NCI-H2081 treated with DMSO at 0.1 percent for 48 hours (cell line): ENCODE results near the gene IFITM1.
"Not testable (repeated sequence)": the region's sequence is repeated elsewhere in the genome, so short reads cannot be mapped to it uniquely, and the experiment has no call there.

ENCODE experiments used
- DNase-seq: peaks from one replicate; lab custom pipeline; 2025; lab: John Stamatoyannopoulos, UW

Gene IFITM1

DNA sequence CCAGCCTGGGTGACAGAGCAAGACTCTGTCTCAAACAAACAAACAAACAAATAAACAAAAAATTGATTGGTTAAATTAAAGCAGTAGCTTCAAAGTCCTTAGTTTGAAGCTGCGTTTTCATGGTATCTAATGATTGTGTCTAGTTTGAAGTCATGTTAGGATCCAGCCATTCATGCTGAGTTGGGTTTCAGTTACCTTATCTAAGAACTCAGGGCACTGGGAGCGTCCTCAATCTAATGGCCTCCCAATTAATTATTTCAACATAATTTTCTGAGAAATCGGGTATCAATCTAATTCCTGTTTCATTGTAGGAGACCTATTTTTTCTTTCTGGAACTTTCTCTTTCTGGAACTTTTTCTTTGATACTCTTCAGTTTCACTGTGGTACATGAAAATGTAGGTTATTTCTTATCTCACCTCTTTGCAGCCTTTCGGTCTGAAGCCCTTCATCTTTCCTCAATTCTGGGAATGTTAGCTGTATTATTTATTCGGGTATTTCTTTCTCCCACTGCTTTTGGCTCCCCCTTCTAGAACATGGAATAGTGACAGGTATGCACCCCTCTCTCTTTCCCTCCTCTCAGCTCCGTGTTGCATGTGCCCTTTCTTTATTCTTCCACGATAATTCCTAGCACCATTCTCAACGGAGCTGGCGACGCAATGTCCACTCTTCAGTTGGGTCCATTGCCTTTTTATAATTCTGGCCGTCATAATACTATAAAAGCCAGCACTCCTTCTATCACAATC is 31.2 kb downstream of the IFITM1 start:
- no peak for DNase-seq

DNA sequence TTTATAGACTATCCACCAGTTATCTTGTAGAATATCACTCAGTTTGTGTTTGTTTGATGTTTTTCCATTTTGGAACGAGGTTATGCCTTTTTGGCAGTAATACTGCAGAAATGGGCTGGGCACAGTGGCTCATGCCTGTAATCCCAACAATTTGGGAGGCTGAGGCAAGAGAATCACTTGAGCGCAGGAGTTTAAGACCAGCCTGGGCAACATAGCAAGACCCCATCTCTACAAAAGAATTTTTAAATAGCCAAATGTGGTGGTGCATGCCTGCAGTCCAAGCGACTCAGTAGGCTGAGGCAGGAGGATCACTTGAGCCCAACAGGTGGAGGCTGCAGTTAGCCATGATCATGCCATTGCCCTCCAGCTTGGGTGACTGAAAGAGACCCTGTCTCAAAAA is 32.7 kb downstream of the IFITM1 start:
- DNase-seq, result no peak

- DNase-seq, result not testable (repeated sequence)
Measured at GRCh38 chr11:349270-349954, 35.6 kb downstream of the IFITM1 start.

DNA sequence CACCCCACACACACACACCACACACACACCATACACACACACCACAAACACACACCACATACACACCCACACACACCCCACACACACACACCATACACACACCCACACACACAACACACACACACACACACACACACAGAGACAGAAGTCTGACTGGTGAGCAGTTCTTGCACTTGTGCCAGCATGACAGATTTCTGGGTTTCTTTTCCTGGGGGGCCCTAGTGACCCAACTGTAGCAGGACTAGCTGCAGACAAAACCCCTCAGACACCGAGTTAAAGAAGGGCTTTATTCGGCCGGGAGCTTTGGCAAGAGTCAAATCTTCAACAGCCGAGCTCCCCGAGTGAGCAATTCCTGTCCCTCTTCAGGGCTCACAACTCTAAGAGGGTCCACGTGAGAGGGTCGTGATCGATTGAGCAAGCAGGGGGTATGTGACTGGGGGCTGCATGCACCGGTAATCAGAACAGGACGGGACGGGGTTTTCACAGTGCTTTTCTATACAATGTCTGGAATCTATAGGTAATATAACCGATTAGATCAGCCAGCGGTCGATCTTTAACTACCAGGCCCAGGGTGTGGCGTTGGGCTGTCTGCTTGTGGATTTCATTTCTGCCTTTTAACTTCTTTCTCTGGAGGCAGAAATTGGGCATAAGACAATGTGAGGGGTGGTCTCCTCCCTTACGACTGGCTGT is 36.3 kb downstream of the IFITM1 start:
- DNase-seq, result not testable (repeated sequence)

DNA sequence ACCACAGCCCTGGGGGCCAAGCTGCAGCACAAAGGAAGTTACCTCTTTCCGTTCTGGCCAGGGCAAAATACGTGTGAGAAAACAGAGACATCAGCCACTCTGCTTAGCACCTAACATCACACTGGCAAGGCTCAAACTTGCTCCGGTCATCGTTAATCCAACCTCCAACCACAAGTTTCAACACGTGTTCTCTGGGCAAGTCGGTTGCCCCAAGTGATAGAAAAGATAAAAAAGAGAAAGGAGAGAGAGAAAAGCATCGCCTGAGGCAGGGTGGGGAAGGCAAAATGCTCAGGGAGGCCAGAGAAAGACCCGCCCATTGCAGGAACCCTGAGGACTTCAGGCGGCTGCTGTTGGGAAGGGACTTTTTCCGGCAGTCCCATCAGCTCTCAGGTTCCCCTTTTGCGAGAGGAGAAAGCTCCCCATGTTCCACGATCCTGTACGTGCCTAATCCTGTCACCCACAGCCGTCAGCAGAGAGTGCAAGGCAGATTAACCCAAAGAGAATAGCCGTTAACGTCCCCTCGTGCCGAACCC is 36.9 kb downstream of the IFITM1 start:
- no peak for DNase-seq

DNA sequence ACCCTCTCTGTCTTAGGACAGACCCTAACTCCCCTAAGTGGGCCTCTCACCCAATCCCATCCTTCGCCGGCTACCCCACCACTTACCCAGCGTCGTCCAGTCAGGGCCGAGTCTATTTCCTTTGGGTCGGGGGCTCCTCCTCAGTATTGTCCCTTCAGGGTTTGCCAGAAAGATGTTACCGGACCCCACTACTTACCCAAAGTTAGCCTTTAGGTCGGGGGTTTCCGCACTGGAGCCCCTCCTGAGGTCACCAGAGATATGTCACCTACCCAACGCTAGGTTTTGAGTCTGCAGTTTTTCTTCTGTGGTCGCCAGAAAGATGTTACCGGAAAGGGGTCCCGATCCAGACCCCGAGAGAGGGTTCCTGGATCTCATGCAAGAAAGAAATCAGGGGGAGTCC is 37.6 kb downstream of the IFITM1 start:
- no peak for DNase-seq

- no peak for DNase-seq
Measured at GRCh38 chr11:352456-353031, 38.7 kb downstream of the IFITM1 start.

- no peak for DNase-seq
Measured at GRCh38 chr11:353179-353873, 39.5 kb downstream of the IFITM1 start.

- DNase-seq, result no peak
Measured at GRCh38 chr11:355581-356458, 42.0 kb downstream of the IFITM1 start.

DNA sequence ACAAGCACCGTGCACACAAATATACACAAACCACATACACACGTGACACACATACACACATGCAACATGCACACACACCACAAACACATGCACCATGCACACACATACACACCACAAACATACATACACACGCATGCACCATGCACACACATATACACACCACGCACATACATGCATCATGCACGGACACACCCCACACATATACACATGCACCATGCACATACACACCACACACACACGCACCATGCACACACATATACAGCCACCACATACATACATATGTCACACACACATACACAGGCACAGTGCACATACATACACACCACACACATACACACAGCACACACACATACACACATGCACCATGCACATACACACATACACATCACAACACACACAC is 42.8 kb downstream of the IFITM1 start:
- DNase-seq, result no peak

DNA sequence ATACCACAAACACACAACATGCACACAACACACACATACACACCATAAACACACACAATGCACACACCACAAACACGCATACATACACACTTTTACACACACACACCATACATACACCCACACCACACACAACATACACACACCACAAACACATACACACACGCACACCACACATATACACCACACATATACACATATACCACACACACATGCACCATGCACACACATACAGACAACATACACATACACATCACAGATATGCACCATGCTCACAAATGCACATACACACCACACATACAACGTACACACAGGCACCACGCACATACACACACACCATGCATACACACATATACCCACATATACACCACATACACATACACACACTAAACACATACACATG is 43.7 kb downstream of the IFITM1 start:
- DNase-seq, result no peak

DNA sequence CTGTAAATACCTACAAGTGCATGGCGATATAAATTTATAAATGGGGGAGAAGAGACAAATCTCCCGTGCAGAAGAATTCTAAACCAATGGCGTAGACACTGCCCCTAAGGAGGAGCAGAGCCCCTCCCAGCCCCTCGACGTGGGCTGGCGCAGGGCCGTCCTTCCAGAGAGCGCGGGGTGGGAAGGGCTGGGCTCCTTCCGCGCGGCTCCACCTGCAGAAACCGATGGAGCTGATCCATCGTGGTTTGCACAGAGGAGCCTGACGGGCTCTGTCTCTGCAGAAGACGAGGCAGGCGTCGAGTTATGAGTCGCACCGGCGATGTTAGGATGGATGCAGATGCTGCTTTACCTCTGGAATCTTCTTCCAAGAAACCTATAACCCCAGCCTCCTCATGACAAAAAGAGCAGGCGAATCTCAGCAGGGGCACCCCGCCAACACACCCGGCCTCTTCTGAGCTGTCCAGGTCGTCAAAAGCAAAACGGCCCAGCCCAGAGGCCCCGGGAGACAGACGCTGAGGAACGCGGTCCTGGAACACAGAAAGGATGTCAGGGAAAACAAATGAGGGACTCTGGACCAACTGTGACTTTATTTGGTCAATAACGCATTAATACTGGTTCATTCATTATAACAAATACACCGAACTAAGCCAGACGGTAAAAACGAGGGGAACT is 44.4 kb downstream of the IFITM1 start:
- no peak for DNase-seq

- DNase-seq, result no peak
Measured at GRCh38 chr11:359181-359714, 45.4 kb downstream of the IFITM1 start.

DNA sequence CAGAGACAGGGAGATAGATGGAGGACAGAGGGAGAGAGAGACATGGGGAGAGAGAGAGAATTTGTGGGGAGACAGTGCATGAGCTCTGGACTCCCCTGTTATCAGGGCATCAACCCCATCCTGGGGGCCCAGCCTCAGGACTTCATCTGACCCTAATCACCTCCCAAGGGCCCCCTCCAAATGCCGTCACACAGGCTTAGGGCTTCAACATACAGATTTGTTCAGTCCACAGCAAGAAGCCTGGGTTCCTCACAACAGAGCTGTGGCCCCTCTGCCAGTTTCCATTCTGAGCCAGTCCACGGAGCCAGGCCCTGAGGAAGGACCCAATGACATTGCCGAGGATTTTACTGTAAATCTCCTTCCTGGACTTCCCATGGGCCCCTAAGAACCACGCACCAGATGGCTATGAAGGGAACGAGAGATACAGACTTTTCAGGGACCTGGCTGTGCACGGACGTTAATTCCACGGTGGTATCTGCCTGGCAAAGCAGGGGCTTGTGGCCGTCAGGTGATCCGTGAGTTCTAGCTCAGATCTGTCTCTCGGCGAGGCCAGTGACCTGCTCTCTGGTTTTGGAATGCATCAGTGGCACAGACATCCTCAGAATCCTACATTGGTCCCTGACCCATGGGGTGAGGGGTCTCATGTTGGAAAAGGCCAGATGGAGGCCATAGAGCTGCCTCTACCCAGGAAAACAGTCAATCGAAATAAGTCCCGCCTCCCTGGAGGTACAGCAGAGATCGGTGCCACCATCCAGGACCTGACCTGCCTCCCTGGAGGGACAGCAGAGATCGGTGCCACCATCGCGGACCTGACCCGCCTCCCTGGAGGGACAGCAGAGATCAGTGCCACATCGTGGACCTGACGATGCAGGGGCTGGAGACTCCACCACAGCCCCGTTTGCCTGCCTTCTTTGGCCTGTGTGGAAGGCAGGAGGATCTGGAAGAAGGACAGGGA is 46.8 kb downstream of the IFITM1 start:
- DNase-seq, result no peak

- DNase-seq, result no peak
Measured at GRCh38 chr11:362642-363442, 49.0 kb downstream of the IFITM1 start.

DNA sequence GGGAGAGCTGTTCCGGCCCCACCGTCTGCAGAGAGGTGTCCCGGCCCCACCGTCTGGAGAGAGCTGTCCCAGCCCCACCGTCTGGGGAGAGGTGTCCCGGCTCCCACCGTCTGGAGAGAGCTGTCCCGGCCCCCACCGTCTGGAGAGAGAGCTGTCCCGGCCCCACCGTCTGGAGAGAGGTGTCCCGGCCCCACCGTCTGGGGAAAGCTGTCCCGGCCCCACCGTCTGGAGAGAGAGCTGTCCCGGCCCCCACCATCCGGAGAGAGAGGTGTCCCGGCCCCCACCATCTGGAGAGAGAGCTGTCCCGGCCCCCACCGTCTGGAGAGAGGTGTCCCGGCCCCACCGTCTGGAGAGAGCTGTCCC is 49.6 kb downstream of the IFITM1 start:
- DNase-seq, result not testable (repeated sequence)

GRCh38 chr11:363948-364761 is 50.3 kb downstream of the IFITM1 start:
- no peak for DNase-seq
